GM12878 (cell line): ENCODE data around the gene AOPEP. TPM values are rescaled to one million over a fixed set of nuclear protein-coding genes. Genes with fewer than 3 reads are reported as not detected.

Experiments used
- ATAC-seq: fragments of 200-7000 bp; cut with Tn5 transposase; 3 replicates; pipeline ENCODE4 v1.9.1; 2020; ENCODE audit warnings: mild to moderate bottlenecking, moderate library complexity
- BruUV-seq: library from RNA; stranded (reverse); fragments of 400-500 nt; replicated peaks from 2 replicates; lab custom pipeline; 2021; lab: Mats Ljungman, UMichigan
- CTCF ChIA-PET: fragments of 300-600 bp; sonication (Branson Sonifier 250); formaldehyde crosslinking; extraction: SDS; loops from one replicate; lab custom pipeline; 2021; ENCODE audit warnings: inconsistent platforms; lab: Yijun Ruan, JAX
- POLR2A ChIA-PET: fragments of 350-600 bp; formaldehyde crosslinking; extraction: SDS; loops from one replicate; lab custom pipeline; 2021; ENCODE audit warnings: inconsistent platforms; lab: Charles Lee
- RAD21 ChIA-PET: fragments of 300-600 bp; sonication (Branson Sonifier 250); formaldehyde crosslinking; loops from one replicate; lab custom pipeline; 2023; ENCODE audit warnings: antibody characterized with exemption; ENCODE audit not compliant: unreplicated experiment; lab: Charles Lee
- SMC1A ChIA-PET: fragments of 300-600 bp; sonication (Branson Sonifier 250); formaldehyde crosslinking; loops from one replicate; lab custom pipeline; 2023; ENCODE audit not compliant: unreplicated experiment, uncharacterized antibody; lab: Charles Lee
- DNase-seq: peaks from one replicate; pipeline ENCODE4 v3.0.0-alpha.2; 2011; ENCODE audit warnings: low read depth, low spot score
- FAIRE-seq: peaks from 3 replicates; lab custom pipeline; 2011; peaks lifted over from hg19 to GRCh38; lab: Jason Lieb, UNC
- H2AFZ ChIP-seq: 2 replicates; pipeline ENCODE4 v1.6.0; 2011; ENCODE audit warnings: low read depth, low read length, control low read depth; ENCODE audit not compliant: control insufficient read depth
- H3K27ac ChIP-seq: 2 replicates; pipeline ENCODE4 v1.5.1; 2011; ENCODE audit warnings: control low read depth; ENCODE audit not compliant: control insufficient read depth, insufficient read depth
- H3K27me3 ChIP-seq, 2 experiments: replicated peaks in 1 of 2; 2 replicates each; pipeline versions ENCODE4 v1.6.0 to v1.6.1; 2011; ENCODE audit warnings: low read length in 1 of 2; ENCODE audit not compliant: control insufficient read depth in 2 of 2, insufficient read depth in 2 of 2
- H3K36me3 ChIP-seq, 2 experiments: 2 replicates each; pipeline ENCODE4 v1.5.1; 2011; ENCODE audit warnings: low read length in 1 of 2; ENCODE audit not compliant: control insufficient read depth in 2 of 2, insufficient read depth in 2 of 2
- H3K4me1 ChIP-seq: 2 replicates; pipeline ENCODE4 v1.6.1; 2011; ENCODE audit warnings: mild to moderate bottlenecking, low read length, moderate library complexity, mixed read lengths; ENCODE audit not compliant: control insufficient read depth, insufficient read depth
- H3K4me2 ChIP-seq: 2 replicates; pipeline ENCODE4 v1.6.0; 2011; ENCODE audit warnings: control low read depth; ENCODE audit not compliant: control insufficient read depth, insufficient read depth
- H3K4me3 ChIP-seq: fragments of 200-600 bp; sonication (generic); 2 replicates; pipeline ENCODE4 v1.5.1; 2016
- H3K79me2 ChIP-seq: 2 replicates; pipeline ENCODE4 v1.6.0; 2011; ENCODE audit warnings: low read length; ENCODE audit not compliant: control insufficient read depth, insufficient read depth
- H3K9ac ChIP-seq: 2 replicates; pipeline ENCODE4 v1.8.0; 2011; ENCODE audit warnings: low read length, control low read depth, mixed read lengths; ENCODE audit not compliant: control insufficient read depth, insufficient read depth
- H3K9me3 ChIP-seq: replicated peaks from 3 replicates; pipeline ENCODE4 v1.5.1; 2011; ENCODE audit warnings: mild to moderate bottlenecking, low read length; ENCODE audit not compliant: control insufficient read depth, insufficient read depth
- H4K20me1 ChIP-seq: 2 replicates; pipeline ENCODE4 v1.6.0; 2011; ENCODE audit not compliant: control insufficient read depth, insufficient read depth
- CUX1 ChIP-seq: IDR thresholded peaks from 2 replicates; pipeline ENCODE4 v1.6.1; 2012; ENCODE audit warnings: improper control_type of control experiment, low read depth, low read length; ENCODE audit not compliant: insufficient replicate concordance
- EGR1 ChIP-seq, 2 experiments: IDR thresholded peaks; 1 replicate in 1 of 2; 2 replicates in 1 of 2; pipeline ENCODE4 v1.6.1; 2011 to 2012; ENCODE audit warnings: low read depth in 2 of 2, low read length in 2 of 2, borderline replicate concordance in 1 of 2, mild to moderate bottlenecking in 1 of 2, moderate library complexity in 1 of 2
- HDAC6 ChIP-seq: fragments of 200-600 bp; sonication (generic); IDR thresholded peaks from one replicate; pipeline ENCODE4 v1.8.0; 2017; ENCODE audit warnings: antibody characterized with exemption; ENCODE audit not compliant: unreplicated experiment
- HDGF ChIP-seq: fragments of 450-650 bp; IDR thresholded peaks from 2 replicates; pipeline ENCODE4 v1.6.1; 2016; ENCODE audit warnings: antibody characterized with exemption
- HSF1 ChIP-seq: fragments of 150-350 bp; IDR thresholded peaks from 2 replicates; pipeline ENCODE4 v1.6.1; 2014; ENCODE audit warnings: mild to moderate bottlenecking, low read depth, low read length
- MLLT1 ChIP-seq: fragments of 450-650 bp; IDR thresholded peaks from 2 replicates; pipeline ENCODE4 v1.6.1; 2016; ENCODE audit warnings: mild to moderate bottlenecking
- NFYB ChIP-seq: IDR thresholded peaks from 2 replicates; pipeline ENCODE4 v1.6.1; 2011; ENCODE audit warnings: low read depth, mild to moderate bottlenecking, low read length, improper control_type of control experiment, moderate library complexity; ENCODE audit not compliant: insufficient read depth
- TAF1 ChIP-seq: IDR thresholded peaks from 2 replicates; pipeline ENCODE4 v1.6.1; 2011; ENCODE audit warnings: mild to moderate bottlenecking, low read depth, low read length, borderline replicate concordance
- WGBS: methylation state at CpG from one replicate; pipeline ENCODE4 v1.1.6; 2016; ENCODE audit warnings: low lambda C conversion rate; ENCODE audit not compliant: insufficient replicate concordance, insufficient coverage; ENCODE audit errors: missing lambda C conversion rate; 5-methylcytosine and 5-hydroxymethylcytosine counted together
- in situ Hi-C: fragments of 300-500 bp; cut with MboI; formaldehyde crosslinking; loops from 9 replicates; pipeline ENCODE4 v1.14.3; 2018; ENCODE audit warnings: mixed read lengths
- intact Hi-C: fragments of 100-400 bp; cut with micrococcal nuclease; formaldehyde crosslinking; loops from one replicate; pipeline ENCODE4 v1.14.2; 2022; ENCODE audit not compliant: unreplicated experiment
- polyA plus RNA-seq, 11 experiments: library from polyadenylated mRNA; depleted of rRNA in 4 of 11; unstranded in 6 of 11; stranded (reverse) in 5 of 11; fragments of >200 nt; fragmentation: Nextera tagmentation in 4 of 11; fragmentation: Illumina TruSeq in 1 of 11; extraction: Ambion mirVana in 4 of 11; extraction: Trizol in 1 of 11; gene quantifications; 1 replicate in 1 of 11; 2 replicates in 10 of 11; pipeline versions ENCODE4 v1.2.1 to v1.2.3, GENCODE V29; 2011 to 2016; ENCODE audit warnings: inconsistent platforms in 2 of 11, missing spikeins in 2 of 11, low read depth in 1 of 11
- total RNA-seq, 4 experiments: library from RNA; depleted of rRNA in 3 of 4; stranded (reverse); fragments of >200 nt in 3 of 4; fragmentation: Illumina TruSeq in 1 of 4; extraction: Trizol in 1 of 4; gene quantifications; 2 replicates each; pipeline versions ENCODE4 v1.2.1 to v1.2.3, GENCODE V29; 2013 to 2021
- TF ChIP-seq, protein P1 (sequence below): fragments of 450-650 bp; IDR thresholded peaks from 2 replicates; pipeline ENCODE4 v1.6.1; 2017; ENCODE audit warnings: mild to moderate bottlenecking, moderate library complexity

Gene AOPEP
- total and polyA plus RNA-seq, 10 of the 15 experiments (the other 5 are each of a cell fraction or from before 2014, with no cell fraction given), result 2.3 to 16.9 (median 10.1) TPM

- intact Hi-C loops, result no loop called here
- BruUV-seq, result no TSS peak
- ChIA-PET SMC1A (no interaction called here), CTCF (no interaction called here), POLR2A (no interaction called here), RAD21 (no interaction called here)
- FAIRE-seq, result no peak
- no peaks in the 10 kb centered on the region for H3K27me3 ChIP-seq
- H3K9me3 ChIP-seq, result no peaks in the 10 kb centered on the region
- no peaks in the 10 kb centered on the region for H3K79me2 ChIP-seq
- no peak for DNase-seq
- H3K27ac ChIP-seq, result no peak overlapping the region
- no peaks in the 10 kb centered on the region for H4K20me1 ChIP-seq
- in situ Hi-C loops, result no loop called here
- 91% methylated on average over 5 of the region's 5 CpGs for WGBS
- TF ChIP-seq HDGF, result no peak
- TF ChIP-seq MLLT1, result no peak
- no peak for TF ChIP-seq TAF1
- TF ChIP-seq, protein P1, sequence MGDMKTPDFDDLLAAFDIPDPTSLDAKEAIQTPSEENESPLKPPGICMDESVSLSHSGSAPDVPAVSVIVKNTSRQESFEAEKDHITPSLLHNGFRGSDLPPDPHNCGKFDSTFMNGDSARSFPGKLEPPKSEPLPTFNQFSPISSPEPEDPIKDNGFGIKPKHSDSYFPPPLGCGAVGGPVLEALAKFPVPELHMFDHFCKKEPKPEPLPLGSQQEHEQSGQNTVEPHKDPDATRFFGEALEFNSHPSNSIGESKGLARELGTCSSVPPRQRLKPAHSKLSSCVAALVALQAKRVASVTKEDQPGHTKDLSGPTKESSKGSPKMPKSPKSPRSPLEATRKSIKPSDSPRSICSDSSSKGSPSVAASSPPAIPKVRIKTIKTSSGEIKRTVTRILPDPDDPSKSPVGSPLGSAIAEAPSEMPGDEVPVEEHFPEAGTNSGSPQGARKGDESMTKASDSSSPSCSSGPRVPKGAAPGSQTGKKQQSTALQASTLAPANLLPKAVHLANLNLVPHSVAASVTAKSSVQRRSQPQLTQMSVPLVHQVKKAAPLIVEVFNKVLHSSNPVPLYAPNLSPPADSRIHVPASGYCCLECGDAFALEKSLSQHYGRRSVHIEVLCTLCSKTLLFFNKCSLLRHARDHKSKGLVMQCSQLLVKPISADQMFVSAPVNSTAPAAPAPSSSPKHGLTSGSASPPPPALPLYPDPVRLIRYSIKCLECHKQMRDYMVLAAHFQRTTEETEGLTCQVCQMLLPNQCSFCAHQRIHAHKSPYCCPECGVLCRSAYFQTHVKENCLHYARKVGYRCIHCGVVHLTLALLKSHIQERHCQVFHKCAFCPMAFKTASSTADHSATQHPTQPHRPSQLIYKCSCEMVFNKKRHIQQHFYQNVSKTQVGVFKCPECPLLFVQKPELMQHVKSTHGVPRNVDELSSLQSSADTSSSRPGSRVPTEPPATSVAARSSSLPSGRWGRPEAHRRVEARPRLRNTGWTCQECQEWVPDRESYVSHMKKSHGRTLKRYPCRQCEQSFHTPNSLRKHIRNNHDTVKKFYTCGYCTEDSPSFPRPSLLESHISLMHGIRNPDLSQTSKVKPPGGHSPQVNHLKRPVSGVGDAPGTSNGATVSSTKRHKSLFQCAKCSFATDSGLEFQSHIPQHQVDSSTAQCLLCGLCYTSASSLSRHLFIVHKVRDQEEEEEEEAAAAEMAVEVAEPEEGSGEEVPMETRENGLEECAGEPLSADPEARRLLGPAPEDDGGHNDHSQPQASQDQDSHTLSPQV, result no peak
- no peak for TF ChIP-seq CUX1
- TF ChIP-seq NFYB, result no peak
- no peak for TF ChIP-seq HSF1
- TF ChIP-seq HDAC6, result no peak
- no peak for TF ChIP-seq EGR1 (IDR thresholded peaks at IDR 0.05; ENCODE audit: borderline replicate concordance in 1 of 2, low read depth in 2 of 2, low read length in 2 of 2)
- no peak overlapping the region for H2AFZ ChIP-seq
- no peaks in the 10 kb centered on the region; a peak in 2 of 4 replicates for H3K36me3 ChIP-seq
- ATAC-seq, result no peak
- H3K4me2 ChIP-seq, result no peak overlapping the region
- no peak overlapping the region for H3K4me3 ChIP-seq
- no peaks in the 10 kb centered on the region for H3K4me1 ChIP-seq
- no peak overlapping the region for H3K9ac ChIP-seq
These were observed 196.2 kb downstream of the AOPEP start for GRCh38 chr9:94922691-94923107.
